GM10847 (cell line): ENCODE measurements around the gene EPHA1.

Experiments
- POLR2A ChIP-seq: IDR thresholded peaks from 2 replicates; pipeline ENCODE4 v1.6.1; 2011; ENCODE audit not compliant: insufficient read length; ENCODE audit errors: extremely low read depth

EPHA1 gene

GRCh38 chr7:143415742-143416397 lies 7.2 kb upstream of the EPHA1 start:
- TF ChIP-seq POLR2A: no peak

GRCh38 chr7:143413123-143413522 lies 4.5 kb upstream of the EPHA1 start:
- TF ChIP-seq POLR2A: no peak

- no peak for TF ChIP-seq POLR2A
These were observed 3.5 kb upstream of the EPHA1 start for GRCh38 chr7:143411976-143412708.

- TF ChIP-seq POLR2A: no peak
These were observed 1.9 kb upstream of the EPHA1 start for GRCh38 chr7:143410521-143411004.

- no peak for TF ChIP-seq POLR2A
These were observed 387 bp downstream of the EPHA1 start for GRCh38 chr7:143408252-143408685.

GRCh38 chr7:143407287-143408251 lies 1.1 kb downstream of the EPHA1 start:
- TF ChIP-seq POLR2A: no peak

GRCh38 chr7:143406002-143406357 lies 2.7 kb downstream of the EPHA1 start:
- no peak for TF ChIP-seq POLR2A

- no peak for TF ChIP-seq POLR2A
These were observed 3.3 kb downstream of the EPHA1 start for GRCh38 chr7:143405173-143406001.

- TF ChIP-seq POLR2A: no peak
These were observed 7.4 kb downstream of the EPHA1 start for GRCh38 chr7:143401265-143401664.

- TF ChIP-seq POLR2A: no peak
These were observed 9.0 kb downstream of the EPHA1 start for GRCh38 chr7:143399642-143400041.

GRCh38 chr7:143399151-143399550 lies 9.5 kb downstream of the EPHA1 start:
- TF ChIP-seq POLR2A: no peak

GRCh38 chr7:143398616-143399015 lies 10.0 kb downstream of the EPHA1 start:
- no peak for TF ChIP-seq POLR2A

- TF ChIP-seq POLR2A: no peak
These were observed 10.7 kb downstream of the EPHA1 start for GRCh38 chr7:143397710-143398530.
